Effector CD4-positive, alpha-beta T cell (primary cell): ENCODE measurements around the gene GARS1.
"Not testable (repeated sequence)": the region's sequence is repeated elsewhere in the genome, so short reads cannot be mapped to it uniquely, and the experiment has no call there.

Source experiments
- DNase-seq: peaks from one replicate; pipeline ENCODE4 v3.0.0-alpha.2; 2020
- total RNA-seq: gene quantifications from one replicate; lab custom pipeline; 2026; lab: John Stamatoyannopoulos, UW

Gene GARS1, protein sequence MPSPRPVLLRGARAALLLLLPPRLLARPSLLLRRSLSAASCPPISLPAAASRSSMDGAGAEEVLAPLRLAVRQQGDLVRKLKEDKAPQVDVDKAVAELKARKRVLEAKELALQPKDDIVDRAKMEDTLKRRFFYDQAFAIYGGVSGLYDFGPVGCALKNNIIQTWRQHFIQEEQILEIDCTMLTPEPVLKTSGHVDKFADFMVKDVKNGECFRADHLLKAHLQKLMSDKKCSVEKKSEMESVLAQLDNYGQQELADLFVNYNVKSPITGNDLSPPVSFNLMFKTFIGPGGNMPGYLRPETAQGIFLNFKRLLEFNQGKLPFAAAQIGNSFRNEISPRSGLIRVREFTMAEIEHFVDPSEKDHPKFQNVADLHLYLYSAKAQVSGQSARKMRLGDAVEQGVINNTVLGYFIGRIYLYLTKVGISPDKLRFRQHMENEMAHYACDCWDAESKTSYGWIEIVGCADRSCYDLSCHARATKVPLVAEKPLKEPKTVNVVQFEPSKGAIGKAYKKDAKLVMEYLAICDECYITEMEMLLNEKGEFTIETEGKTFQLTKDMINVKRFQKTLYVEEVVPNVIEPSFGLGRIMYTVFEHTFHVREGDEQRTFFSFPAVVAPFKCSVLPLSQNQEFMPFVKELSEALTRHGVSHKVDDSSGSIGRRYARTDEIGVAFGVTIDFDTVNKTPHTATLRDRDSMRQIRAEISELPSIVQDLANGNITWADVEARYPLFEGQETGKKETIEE
- total RNA-seq: 176 reads per million, percentile 91 among the genes with 10 or more reads in this experiment

- DNase-seq: peak; percentile 85
Observed at GRCh38 chr7:30594540-30595435, at the start of gene GARS1. TSS of gene GARS1 (plus strand) at chr7:30594878. CDS start at chr7:30594922, 44 bp downstream.

GRCh38 chr7:30545791-30546555, 48.7 kb upstream of the GARS1 start:
- no peak for DNase-seq

DNA sequence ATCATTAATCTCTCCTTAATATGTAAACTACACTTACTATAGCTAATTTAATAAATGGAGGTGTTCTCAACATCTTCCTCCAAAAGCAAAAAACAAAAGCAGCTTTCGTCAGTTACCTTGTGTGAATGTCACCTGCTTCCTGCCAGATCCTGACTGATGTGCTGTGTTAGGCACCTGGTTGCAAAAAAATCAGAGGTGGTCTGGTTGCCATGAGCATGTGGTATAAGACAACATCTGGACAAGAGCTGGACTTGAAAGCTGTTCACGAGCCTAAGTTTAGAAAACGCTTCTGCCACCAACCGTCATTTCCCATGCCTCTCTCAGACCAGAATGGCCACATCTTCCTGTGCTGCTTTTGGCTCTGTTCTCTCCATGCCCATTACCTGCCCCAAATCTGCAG, 48.1 kb upstream of the GARS1 start:
- no peak for DNase-seq

GRCh38 chr7:30548845-30549244, 45.8 kb upstream of the GARS1 start:
- DNase-seq: no peak

DNA sequence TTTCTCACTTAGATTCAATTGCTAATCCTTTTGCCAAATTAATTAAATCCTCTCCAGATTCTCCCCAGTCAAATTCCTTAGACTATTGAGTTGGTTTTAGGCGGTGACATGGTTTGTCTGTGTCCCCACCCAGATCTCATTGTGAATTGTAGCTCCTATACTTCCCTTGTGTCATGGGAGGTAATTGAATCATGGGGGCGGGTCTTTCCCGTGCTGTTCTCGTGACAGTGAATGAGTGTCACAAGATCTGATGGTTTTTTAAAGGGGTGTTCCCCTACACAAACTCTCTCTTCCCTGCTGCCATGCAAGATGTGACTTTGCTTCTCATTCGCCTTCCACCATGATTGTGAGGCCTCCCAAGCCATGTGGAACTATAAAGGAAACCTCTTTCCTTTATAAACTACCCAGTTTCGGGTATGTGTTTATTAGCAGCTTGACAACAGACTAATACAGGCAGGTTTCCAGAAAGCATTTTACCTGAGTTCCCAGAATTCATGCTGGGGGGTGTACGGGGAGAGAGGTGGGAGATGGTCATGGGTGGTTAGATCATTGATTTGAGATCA, 44.7 kb upstream of the GARS1 start:
- DNase-seq: no peak

DNA sequence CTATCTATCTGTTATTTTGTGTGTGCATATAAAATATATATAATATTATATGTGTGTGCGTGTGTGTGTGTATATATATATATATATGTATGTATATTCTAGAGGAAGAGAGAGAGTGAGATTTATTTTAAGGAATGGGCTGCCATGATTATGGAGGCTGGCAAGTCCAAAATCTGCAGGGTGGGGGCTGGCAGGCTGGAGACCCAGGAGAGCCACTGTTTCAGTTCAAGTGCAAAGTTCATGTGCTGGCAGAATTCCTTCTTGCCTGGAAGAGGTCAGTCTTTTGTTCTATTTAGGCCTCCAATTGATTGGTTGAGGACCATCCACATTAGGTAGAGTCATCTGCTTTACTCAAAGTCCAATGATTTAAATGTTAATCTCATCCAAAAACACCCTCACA, 42.3 kb upstream of the GARS1 start:
- DNase-seq: no peak

- DNase-seq: no peak
Observed at GRCh38 chr7:30553141-30553540, 41.5 kb upstream of the GARS1 start.

DNA sequence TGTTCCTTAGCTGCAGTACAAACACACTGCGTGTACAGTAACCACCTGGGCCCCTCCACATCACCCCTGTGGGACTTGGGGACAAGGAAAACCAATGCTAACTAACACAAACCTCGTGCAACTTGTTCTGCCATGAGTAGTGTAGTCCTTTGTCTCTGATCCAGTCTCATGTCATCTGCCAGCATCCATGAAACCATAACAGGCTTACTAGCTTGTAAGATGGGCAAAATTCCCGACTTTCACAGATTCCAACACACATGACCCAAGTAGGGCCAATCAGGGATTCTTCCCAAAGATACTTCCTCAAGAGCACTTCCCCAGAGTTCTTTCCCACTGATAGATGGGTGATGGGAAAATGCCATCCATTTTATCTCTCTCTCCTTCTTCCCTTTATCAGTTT, 41.1 kb upstream of the GARS1 start:
- DNase-seq: no peak

GRCh38 chr7:30555525-30555924, 39.2 kb upstream of the GARS1 start:
- no peak for DNase-seq

- no peak for DNase-seq
Observed at GRCh38 chr7:30556840-30557239, 37.8 kb upstream of the GARS1 start.

GRCh38 chr7:30557245-30557644, 37.4 kb upstream of the GARS1 start:
- no peak for DNase-seq

- no peak for DNase-seq
Observed at GRCh38 chr7:30559611-30560010, 35.1 kb upstream of the GARS1 start.

DNA sequence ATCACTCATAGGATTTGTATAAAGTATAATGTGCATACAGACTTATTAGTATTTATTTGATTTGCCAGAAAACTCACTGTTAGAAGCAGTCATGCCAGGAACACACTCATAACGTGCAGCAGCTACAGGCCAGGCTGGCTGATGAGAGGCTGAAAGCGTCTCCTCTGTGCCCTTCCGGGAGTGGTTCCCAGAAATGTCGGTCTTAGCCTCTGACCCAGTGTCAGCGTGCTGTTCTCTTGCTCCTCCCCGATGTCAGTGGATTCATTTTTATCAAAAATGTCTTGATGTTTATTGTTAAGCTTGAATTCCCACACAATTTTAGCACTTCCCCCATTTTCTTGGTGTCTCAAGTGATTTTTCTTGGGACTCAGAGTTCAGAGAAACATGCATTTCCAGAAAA, 33.3 kb upstream of the GARS1 start:
- DNase-seq: no peak

- DNase-seq: no peak
Observed at GRCh38 chr7:30562498-30562897, 32.2 kb upstream of the GARS1 start.

DNA sequence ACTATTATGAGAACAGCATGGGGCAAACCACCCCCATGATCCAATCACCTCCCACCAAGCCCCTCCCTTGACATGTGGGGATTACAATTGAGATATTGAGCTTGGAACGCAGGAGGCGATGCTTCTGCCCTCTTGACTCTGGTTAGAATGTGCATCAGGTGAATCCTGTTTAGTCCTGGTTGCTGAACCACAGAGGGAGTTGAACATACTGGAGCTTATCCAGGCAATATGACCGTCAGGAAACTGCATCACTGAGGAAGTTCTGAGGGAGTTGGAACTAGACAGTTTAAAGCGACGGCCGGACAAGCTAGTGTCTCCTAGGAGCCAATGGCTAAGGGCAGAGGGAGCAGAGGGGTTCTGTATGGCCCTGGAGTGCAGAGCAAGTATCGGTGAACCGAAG, 31.8 kb upstream of the GARS1 start:
- DNase-seq: no peak

DNA sequence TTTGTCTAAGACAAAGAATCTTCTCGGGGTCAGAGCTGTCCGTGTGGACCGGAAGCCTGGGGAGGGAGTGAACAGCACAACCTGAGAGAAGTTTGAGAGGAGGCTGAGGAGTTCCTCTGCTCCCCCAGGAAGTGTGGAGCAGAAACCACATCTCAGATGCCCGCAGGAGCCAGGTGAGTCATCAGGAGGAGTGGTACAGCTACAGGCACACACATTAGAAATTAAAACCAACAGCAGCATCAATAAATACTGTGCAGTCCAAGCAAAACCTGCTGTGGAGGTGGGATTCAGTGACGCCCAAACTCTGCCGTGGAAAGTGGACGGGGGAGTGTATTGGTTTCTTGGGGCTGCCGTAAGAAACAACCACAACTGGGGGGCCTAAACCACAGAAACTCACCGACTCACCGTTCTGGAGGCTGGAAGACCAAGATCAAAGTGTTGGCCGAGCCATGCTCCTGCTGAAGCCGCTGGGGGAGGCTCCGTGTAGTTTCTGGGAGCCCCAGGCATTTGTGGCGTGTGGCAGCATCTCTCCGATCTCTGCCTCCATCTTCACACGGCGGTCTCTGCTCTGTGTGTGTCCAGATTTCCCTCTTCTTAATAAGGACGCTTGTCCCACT, 31.2 kb upstream of the GARS1 start:
- no peak for DNase-seq

GRCh38 chr7:30564243-30564892, 30.3 kb upstream of the GARS1 start:
- peak; percentile 67 for DNase-seq

DNA sequence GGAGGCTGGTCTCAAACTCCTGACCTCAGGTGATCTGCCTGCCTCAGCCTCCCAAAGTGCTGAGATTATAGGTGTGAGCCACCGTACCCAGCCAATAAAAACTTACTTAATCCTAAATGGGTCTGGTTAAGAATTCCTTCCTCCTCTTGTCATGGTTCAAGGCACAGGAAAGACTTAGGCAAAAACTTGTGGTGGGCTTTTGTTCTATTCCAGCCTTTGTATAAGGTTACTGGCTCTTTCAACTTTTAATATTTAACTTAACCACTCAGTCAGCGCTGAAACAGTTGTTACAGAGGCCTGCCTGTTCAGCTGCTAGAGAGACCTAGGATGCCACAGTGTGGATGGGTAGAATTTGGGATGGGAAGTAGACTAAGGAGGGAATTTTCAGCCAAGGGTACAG, 28.1 kb upstream of the GARS1 start:
- no peak for DNase-seq

DNA sequence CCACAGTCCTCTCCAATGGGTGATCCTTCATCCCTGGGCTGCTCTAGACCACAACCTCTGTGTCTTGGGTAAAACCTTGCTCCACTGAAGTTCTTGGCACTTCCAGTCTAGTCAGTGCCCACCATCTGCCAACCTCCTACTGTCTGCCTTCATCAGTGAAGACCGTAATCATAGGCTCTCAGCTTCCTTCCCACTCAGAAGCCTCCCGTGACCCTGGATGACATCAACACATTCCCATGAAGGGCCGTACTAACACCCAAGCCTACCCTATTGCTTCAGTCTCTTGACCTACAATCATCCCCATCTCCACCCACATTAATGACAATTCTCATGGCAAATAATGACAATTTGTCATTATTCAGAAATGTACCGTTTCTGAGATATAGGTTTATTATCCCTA, 27.6 kb upstream of the GARS1 start:
- no peak for DNase-seq

GRCh38 chr7:30570238-30570637, 24.4 kb upstream of the GARS1 start:
- DNase-seq: not testable (repeated sequence)
